ENCODE data around the gene CELF6. TPM values are rescaled to one million over a fixed set of nuclear protein-coding genes. Genes with fewer than 3 reads are reported as not detected.

The CELF6 gene
- total RNA-seq, 1 experiment from 2014 or later = 0.52 TPM

- H2AFZ ChIP-seq (ENCODE audit: low read depth, low read length, poor library complexity, severe bottlenecking) = no peak overlapping the region
- H3K9me3 ChIP-seq (ENCODE audit: control insufficient read depth in 1 of 2, insufficient read depth in 1 of 2, low read depth in 1 of 2, low read length in 2 of 2) = no peaks in the 10 kb centered on the region
- H3K9me2 ChIP-seq (ENCODE audit: insufficient read depth) = no peaks in the 10 kb centered on the region
- TF ChIP-seq YY1 (IDR thresholded peaks at IDR 0.05; ENCODE audit: extremely low read depth, insufficient replicate concordance, low read depth, low read length) (no peak), ZFX (IDR thresholded peaks at IDR 0.05) (no peak), TCF7L2 (IDR thresholded peaks at IDR 0.05; ENCODE audit: borderline replicate concordance, extremely low read depth, insufficient read depth, insufficient read length) (no peak), EZH2 (IDR thresholded peaks at IDR 0.05) (no peak), CTCF (IDR thresholded peaks at IDR 0.05 in 2 of 3, conservative IDR thresholded peaks at IDR 0.05 in 1 of 3; ENCODE audit: borderline replicate concordance in 1 of 3, insufficient read depth in 1 of 3, low read depth in 2 of 3, low read length in 2 of 3) (no peak), FOSL1 (IDR thresholded peaks at IDR 0.05; ENCODE audit: low read depth) (no peak), JUND (IDR thresholded peaks at IDR 0.05) (no peak), CEBPB (IDR thresholded peaks at IDR 0.05; ENCODE audit: low read depth) (no peak), MAX (IDR thresholded peaks at IDR 0.05) (no peak), SIN3A (IDR thresholded peaks at IDR 0.05; ENCODE audit: low read depth) (no peak), REST (IDR thresholded peaks at IDR 0.05; ENCODE audit: low read depth) (no peak), ELF1 (IDR thresholded peaks at IDR 0.05; ENCODE audit: borderline replicate concordance, low read depth) (no peak), RAD21 (IDR thresholded peaks at IDR 0.05; ENCODE audit: low read depth) (no peak), SP1 (IDR thresholded peaks at IDR 0.05; ENCODE audit: low read depth) (no peak), ATF3 (IDR thresholded peaks at IDR 0.05) (no peak), EZH2phosphoT487 (IDR thresholded peaks at IDR 0.05; ENCODE audit: borderline replicate concordance) (no peak), CBX3 (IDR thresholded peaks at IDR 0.05; ENCODE audit: low read depth) (no peak)
- H3K27me3 ChIP-seq (ENCODE audit: insufficient read depth, low read length) = no peaks in the 10 kb centered on the region
- peak overlapping the region; percentile 63 for H3K9ac ChIP-seq (ENCODE audit: low read length)
- RAD21 ChIA-PET (ENCODE audit: low non-redundant PET in 1 of 2, low total read pairs in 2 of 2, uncharacterized antibody in 2 of 2, unreplicated experiment in 2 of 2) = no interaction called here
- H3K4me2 ChIP-seq (ENCODE audit: low read length) = peak overlapping the region; percentile 73
- ATAC-seq (peak; percentile 56), DNase-seq (ENCODE audit: low read depth, low spot score) (no peak)
- H3K4me1 ChIP-seq (ENCODE audit: control insufficient read depth in 1 of 2, insufficient read depth in 2 of 2, low read length in 2 of 2) = peaks cover 25 to 39% of the 10 kb centered on the region in 2 experiments
- BruUV-seq (replicated peaks) = TSS peak; percentile 66
- intact Hi-C loops (cut with micrococcal nuclease) = loop anchor here (10.0 kb wide), 1 partner anchor 237 kb away; the partner anchor contains the start of gene ARIH1
- H3K79me2 ChIP-seq (ENCODE audit: insufficient read depth, low read length) = peaks cover 10% of the 10 kb centered on the region
- H3K27ac ChIP-seq (ENCODE audit: low read depth, low read length) = peak overlapping the region; percentile 93
- CTCF ChIA-PET = interaction anchor here (0.8 to 2.4 kb wide), 2 partner anchors 11 to 38 kb away, joined by 3 to 6 read pairs; no protein-coding TSS in a partner anchor
- H3K36me3 ChIP-seq (ENCODE audit: control insufficient read depth in 1 of 2, insufficient read depth in 2 of 2, low read length in 2 of 2) = peaks cover 10 to 18% of the 10 kb centered on the region in 2 experiments
- POLR2A ChIA-PET = interaction anchor here (2.0 to 4.9 kb wide), 2 partner anchors 11 to 38 kb away, joined by 4 to 48 read pairs; no protein-coding TSS in a partner anchor
- no peaks in the 10 kb centered on the region for H4K20me1 ChIP-seq (ENCODE audit: insufficient read depth)
- peak overlapping the region; percentile 11 to 52; a peak in 2 of 4 replicates for H3K4me3 ChIP-seq (replicated peaks in 1 of 2; ENCODE audit: low read depth in 1 of 2, low read length in 2 of 2)
Measured at GRCh38 chr15:72237853-72238224, 82.1 kb downstream of the CELF6 start.

Data from HCT116 (cell line).